DLD1 (cell line): ENCODE measurements around the gene TRUB2.
"Not testable (repeated sequence)": the region's sequence is repeated elsewhere in the genome, so short reads cannot be mapped to it uniquely, and the experiment has no call there.

Source experiments
- in situ Hi-C: cut with HindIII; loops from 2 replicates; pipeline ENCODE4 v1.10.0; 2017; ENCODE audit warnings: low sequenced_read_pairs

Gene TRUB2

DNA sequence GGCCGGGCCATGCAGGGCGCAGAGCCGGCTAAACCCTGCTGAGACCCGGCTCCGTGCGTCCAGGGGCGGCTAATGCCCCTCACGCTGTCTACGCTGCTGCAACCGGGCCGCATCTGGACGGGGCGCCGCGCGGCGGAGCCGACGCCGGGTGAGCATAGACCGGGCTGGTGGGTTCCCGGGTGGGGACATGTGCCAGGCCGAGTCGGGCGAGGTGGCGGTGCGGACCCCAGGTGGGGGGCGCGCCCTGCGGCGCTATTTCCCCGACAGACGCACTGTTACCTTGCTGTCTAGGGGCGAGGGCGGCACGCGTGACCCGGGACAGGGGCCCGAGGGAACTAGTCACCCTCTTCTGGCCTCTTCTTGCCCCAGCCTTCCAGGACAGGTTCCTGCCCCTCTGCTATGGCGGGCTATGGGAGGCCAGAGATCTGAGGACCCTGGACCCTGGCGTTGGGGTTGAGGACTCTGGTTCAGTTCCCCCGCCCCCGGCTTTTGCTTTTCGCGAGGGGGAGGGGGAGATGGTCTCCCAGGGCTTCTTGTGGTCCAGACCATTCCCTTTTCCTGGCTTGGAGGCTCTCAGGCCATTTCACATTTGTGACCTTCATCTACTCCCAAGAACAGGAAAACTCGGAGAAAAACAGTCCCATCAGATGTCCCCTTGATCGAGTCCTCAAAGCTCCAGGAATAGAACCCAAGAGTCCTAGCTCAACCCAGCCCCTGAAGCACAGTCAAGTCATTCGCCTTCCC, 18.6 kb upstream of the TRUB2 start:
- in situ Hi-C loops, result no loop called here

DNA sequence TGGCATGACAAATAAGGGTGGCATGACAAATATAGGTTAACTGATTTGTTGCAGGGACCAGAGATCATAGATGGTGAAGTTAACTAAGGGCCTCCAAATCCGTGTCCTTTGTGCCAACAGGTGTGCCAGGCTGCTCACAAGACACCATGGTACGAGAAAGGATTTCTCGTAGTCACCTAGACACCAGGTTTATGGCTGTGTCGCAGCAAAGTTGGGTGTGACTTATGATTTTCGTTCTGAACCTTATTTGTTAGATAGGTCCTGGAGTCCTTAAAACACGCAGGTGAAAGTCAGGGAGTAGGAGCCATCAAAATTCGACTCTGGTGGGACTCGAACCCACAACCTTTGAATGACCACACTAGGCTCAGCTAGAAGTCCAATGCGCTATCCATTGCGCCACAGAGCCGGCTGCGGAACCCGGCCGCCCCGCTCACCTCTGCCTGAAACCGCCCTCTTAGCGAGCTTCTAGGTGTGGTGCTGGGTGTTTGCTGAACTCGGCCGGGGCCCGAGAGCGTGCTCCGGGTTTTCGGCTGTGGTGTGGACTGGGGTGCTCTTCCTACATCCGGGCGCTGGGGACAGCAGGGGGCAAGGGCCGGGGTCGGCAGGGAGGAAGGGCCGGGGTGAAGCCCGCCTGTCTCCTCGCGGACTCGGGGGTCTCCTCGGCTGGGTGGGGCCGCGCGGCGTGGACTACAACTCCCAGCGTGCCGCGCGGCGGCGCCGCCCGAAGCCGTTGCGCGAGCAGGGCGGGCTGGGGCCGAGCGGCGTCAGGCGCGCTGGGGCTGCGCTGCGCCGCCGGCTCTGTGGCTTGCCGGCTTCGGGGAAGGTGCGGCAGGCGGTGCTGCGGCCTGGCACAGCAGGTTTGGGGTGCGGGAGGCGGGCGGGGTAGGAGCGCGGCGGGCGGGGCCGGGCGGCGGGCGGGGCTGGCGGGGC, 17.8 kb upstream of the TRUB2 start, which contains the start of gene SLC27A4:
Gene SLC27A4, plus strand, starts transcription at position 767 of the 930 bp plus-strand sequence. CDS start 2,606 bp downstream, outside the sequence.
- in situ Hi-C loops, result no loop called here

- in situ Hi-C loops, result not testable (repeated sequence)
Observed at GRCh38 chr9:128338852-128339614, 16.8 kb upstream of the TRUB2 start.

DNA sequence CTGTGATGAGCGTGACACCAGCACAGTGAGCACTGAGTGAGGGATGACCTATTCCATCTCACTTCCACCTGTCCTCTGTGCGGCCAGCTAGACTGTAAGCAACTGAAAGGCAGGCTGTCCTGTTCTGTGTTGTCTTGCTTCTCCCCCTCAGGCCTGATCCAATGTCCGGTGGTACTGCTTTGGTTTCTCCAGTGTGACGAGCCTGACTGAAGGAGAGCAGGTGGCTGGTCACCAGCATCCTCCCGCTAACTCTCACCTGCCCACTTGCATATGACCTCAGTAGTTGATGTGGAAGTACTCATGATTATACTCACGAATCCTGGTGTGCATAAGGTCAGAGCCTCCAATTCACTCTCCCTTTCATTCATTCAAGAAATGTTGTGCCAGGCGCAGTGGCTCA, 15.7 kb upstream of the TRUB2 start:
- in situ Hi-C loops, result no loop called here

- in situ Hi-C loops, result no loop called here
Observed at GRCh38 chr9:128335914-128336313, 13.7 kb upstream of the TRUB2 start.

GRCh38 chr9:128335161-128335560, 12.9 kb upstream of the TRUB2 start:
- in situ Hi-C loops, result no loop called here

DNA sequence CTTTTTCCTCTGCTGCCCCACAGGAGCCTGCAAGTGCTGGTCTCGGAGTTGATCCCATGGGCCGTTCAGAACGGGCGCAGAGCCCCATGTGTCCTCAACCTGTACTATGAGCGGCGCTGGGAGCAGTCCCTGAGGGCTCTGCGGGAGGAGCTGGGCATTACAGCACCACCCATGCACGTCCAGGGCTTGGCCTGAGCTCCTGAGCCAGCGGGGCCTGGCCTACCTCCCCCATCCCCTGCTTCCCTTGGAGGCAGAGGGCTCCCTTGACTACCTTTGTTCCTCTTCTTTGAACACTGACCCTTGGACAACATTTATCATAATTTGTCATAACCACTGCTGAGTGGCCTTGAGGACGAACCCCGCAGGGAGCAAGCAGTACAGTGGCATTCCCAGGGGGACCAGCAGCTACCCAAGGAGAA, 11.2 kb upstream of the TRUB2 start:
- in situ Hi-C loops, result no loop called here

DNA sequence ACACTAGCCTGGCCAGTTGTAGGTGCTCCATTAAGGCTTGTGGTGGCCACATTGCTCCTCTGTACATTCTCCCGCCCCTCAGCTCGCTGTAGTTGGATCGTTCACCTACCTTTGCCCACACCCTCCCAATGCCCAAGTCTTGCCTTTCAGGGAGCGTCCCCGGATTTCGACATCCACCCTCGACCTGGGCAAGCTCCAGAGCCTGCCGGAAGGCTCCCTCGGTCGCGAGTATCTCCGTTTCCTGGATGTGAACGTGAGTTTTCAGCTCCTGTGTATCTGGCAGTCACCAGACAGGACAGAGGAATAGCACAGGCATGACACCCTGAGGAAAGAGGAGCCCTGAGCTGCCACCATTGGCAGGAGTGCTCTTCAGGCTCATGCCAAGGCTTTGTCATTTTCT, 3.4 kb upstream of the TRUB2 start:
- in situ Hi-C loops, result no loop called here

DNA sequence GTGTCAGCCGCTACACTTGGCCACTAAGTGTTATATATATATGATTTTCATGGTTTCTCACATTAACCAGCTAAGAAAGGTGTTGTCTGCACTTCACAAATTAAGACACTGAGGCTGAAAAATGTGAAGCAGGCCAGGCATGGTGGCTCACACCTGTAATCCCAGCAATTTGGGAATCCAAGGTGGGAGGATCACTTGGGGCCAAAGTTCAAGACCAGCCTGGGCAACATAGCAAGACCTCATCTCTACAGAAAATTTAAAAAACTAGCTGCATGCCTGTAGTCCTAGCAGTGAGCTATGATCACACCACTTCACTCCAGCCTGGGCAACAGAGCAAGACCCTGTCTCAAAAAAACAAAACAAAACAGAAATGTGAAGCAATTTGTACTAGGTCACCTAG, 2.2 kb upstream of the TRUB2 start:
- in situ Hi-C loops, result no loop called here

DNA sequence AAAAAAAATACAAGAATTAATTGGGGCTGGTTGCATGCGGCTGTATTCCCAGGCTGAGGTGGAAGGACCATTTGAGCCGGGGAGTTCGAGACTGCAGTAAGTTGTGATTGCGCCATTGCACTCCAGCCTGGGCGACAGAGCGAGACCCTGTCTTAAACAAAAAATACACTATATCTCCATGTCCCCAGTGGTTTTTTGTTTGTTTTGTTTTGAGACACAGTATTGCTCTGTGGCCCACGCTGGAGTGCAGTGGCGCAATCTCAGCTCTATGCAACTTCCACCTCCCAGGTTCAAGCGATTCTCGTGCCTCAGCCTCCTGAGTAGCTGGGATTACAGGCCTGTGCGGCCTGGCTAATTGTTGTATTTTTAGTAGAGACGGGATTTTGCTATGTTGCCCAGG, 1.5 kb upstream of the TRUB2 start:
- in situ Hi-C loops, result no loop called here

GRCh38 chr9:128323212-128323730, 1.0 kb upstream of the TRUB2 start:
- in situ Hi-C loops, result no loop called here

- in situ Hi-C loops, result no loop called here
Observed at GRCh38 chr9:128321879-128322403, 306 bp downstream of the TRUB2 start.

DNA sequence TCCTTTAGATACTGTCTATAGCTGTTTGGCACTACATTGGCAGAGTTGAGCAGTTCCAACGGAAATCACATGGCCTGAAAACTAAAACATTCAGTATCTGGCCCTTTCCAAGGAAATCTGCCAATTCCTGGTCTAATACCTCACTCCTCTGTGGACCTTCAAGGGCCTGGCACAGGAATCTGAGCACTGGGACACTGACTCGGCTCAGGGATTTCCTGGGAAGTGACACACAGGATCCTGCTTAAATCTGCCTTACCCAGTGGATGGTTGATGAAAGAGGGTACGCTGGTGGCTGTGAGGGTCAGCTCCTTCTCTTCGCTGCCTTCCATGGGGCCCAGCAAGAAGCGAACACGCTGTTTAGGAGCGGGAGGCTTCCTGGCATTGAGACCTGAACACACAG, 904 bp downstream of the TRUB2 start:
- in situ Hi-C loops, result no loop called here

GRCh38 chr9:128317629-128318028, 4.6 kb downstream of the TRUB2 start:
- in situ Hi-C loops, result no loop called here

DNA sequence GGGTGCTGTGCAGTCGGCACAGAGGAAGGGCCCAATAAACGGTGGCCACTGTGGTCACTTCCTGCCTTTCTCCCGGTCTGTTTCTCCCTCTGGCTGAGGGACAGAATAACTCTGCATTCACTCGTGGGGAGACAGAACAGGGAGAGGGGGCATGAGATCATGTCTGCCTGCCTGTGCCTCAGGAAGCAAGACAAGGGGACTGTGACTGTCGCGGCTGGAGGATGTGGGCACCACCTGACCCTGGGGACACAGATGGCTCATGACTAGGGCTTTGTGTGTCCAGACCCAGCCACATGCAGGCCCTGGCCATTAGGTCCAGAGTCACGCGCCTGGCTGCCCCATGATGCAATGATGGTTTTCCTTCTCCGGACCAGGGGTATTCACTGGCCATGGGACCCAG, 5.8 kb downstream of the TRUB2 start:
- in situ Hi-C loops, result no loop called here

DNA sequence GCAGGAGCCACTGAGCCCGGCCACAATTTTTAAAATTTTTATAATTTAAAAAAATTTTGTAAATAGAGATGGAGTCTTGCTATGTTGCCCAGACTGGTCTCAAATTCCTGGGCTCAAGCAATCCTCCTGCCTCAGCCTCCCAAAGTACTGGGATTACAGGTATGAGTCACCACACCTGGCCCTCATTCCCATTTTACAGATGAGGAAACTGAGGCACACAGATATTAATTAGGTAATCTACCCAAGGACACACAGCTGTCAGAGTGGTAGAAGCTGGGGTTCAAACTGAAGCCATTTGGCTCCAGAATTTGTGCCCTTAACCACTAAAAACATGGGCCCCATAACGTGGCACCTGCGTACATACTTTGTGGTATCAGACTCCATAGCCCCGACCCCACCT, 7.5 kb downstream of the TRUB2 start:
- in situ Hi-C loops, result no loop called here

DNA sequence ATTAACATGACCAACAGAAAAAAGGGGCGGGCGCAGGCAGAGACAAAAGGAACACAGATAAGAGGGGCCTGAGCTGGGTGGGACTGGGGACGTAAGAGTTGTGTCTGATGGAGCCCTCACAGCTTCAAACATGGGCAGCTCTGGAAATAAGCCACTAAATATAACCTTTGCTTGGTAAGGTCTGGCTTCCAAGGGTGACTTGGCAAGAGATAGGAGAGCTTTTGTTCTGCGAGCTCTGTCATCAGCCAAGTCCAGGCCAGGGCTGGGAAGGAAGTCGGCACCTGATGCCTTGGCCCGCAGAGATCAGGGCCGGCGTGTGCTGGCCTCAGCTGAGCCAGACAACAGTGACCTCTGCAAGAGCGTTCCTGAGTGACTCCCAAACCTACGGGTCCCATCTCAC, 11.8 kb downstream of the TRUB2 start:
- in situ Hi-C loops, result no loop called here

DNA sequence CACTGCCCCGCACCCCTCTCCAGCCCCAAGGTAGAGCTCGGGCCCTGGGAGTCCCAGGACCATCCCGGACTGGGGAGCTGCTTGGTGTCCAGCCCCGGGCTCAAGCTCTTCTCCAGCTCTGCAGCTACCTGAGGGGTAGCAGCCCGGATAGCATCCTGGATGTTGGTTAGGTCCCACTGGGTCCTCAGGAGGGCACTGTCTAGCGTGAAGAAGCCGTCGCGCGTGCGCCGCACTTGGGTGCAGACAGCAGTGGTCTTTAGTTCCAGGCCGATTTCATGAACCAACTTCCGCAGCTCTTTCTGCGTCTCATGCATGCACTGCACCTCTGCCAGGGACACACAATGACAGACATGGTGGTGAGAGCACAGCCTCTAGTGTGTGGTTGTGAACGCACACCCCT, 12.7 kb downstream of the TRUB2 start:
- in situ Hi-C loops, result no loop called here

- in situ Hi-C loops, result no loop called here
Observed at GRCh38 chr9:128304971-128305288, 17.3 kb downstream of the TRUB2 start.

- in situ Hi-C loops, result no loop called here
Observed at GRCh38 chr9:128304136-128304970, 17.9 kb downstream of the TRUB2 start.
